HEK293 (cell line): ENCODE data around the gene NEAT1.

Experiments
- CTCF ChIA-PET: fragments of 350-600 bp; formaldehyde crosslinking; extraction: SDS; loops from one replicate; lab custom pipeline; 2021; ENCODE audit warnings: antibody characterized with exemption; lab: Yijun Ruan, JAX
- POLR2A ChIA-PET: fragments of 300-600 bp; formaldehyde crosslinking; extraction: SDS; loops from one replicate; lab custom pipeline; 2020; ENCODE audit warnings: antibody characterized with exemption, inconsistent platforms; lab: Yijun Ruan, JAX
- H3K27ac ChIP-seq: fragments of 200-500 bp; sonication (Bioruptor generic); 2 replicates; pipeline ENCODE4 v1.5.1; 2014; ENCODE audit warnings: low read depth, low read length, control low read depth, inconsistent platforms; ENCODE audit errors: extremely low read depth
- H3K36me3 ChIP-seq, 2 experiments: fragments of 200-500 bp in 1 of 2; sonication (Bioruptor generic) in 1 of 2; 1 replicate in 1 of 2; 2 replicates in 1 of 2; pipeline ENCODE4 v1.5.1; 2014 to 2017; ENCODE audit warnings: inconsistent platforms in 2 of 2, low read length in 2 of 2; ENCODE audit not compliant: control insufficient read depth in 2 of 2, insufficient read depth in 1 of 2
- H3K4me1 ChIP-seq: fragments of 200-500 bp; sonication (Bioruptor generic); 2 replicates; pipeline ENCODE4 v1.5.1; 2014; ENCODE audit warnings: mild to moderate bottlenecking, low read length, inconsistent platforms; ENCODE audit not compliant: control insufficient read depth, insufficient read depth
- H3K4me3 ChIP-seq: 2 replicates; pipeline ENCODE4 v1.5.1; 2011; ENCODE audit warnings: low read depth, mild to moderate bottlenecking, control low read depth, low read length, moderate library complexity
- H3K9me3 ChIP-seq: fragments of 200-500 bp; sonication (Bioruptor generic); 2 replicates; pipeline ENCODE4 v1.5.1; 2014; ENCODE audit warnings: low read depth, low read length, inconsistent platforms; ENCODE audit not compliant: control insufficient read depth, insufficient read depth
- GLIS2 ChIP-seq: fragments of 450-650 bp; formaldehyde crosslinking; IDR thresholded peaks from 2 replicates; pipeline ENCODE4 v1.5.1; 2016; ENCODE audit warnings: missing biosample characterization, missing genetic modification characterization
- KLF9 ChIP-seq: fragments of 450-650 bp; formaldehyde crosslinking; IDR thresholded peaks from 2 replicates; pipeline ENCODE4 v1.5.1; 2016; ENCODE audit warnings: missing biosample characterization, missing genetic modification characterization, low read depth
- PBX3 ChIP-seq: sonication (generic); formaldehyde crosslinking; IDR thresholded peaks from 2 replicates; pipeline ENCODE4 v1.8.1; 2022; ENCODE audit warnings: mild to moderate bottlenecking, moderate library complexity, missing genetic modification reagents
- RBAK ChIP-seq: fragments of 450-650 bp; formaldehyde crosslinking; IDR thresholded peaks from 2 replicates; pipeline ENCODE4 v1.5.1; 2016; ENCODE audit warnings: missing biosample characterization, missing genetic modification characterization
- REPIN1 ChIP-seq: fragments of 450-650 bp; formaldehyde crosslinking; IDR thresholded peaks from 2 replicates; pipeline ENCODE4 v1.5.1; 2017; ENCODE audit warnings: missing biosample characterization, missing genetic modification characterization, low read depth
- YY2 ChIP-seq: fragments of 450-650 bp; formaldehyde crosslinking; IDR thresholded peaks from 2 replicates; pipeline ENCODE4 v1.5.1; 2016; ENCODE audit warnings: missing biosample characterization, missing genetic modification characterization
- ZBTB6 ChIP-seq: fragments of 450-650 bp; formaldehyde crosslinking; IDR thresholded peaks from 2 replicates; pipeline ENCODE4 v1.5.1; 2017; ENCODE audit warnings: missing biosample characterization, missing genetic modification characterization
- ZNF146 ChIP-seq: fragments of 450-650 bp; formaldehyde crosslinking; IDR thresholded peaks from 2 replicates; pipeline ENCODE4 v1.5.1; 2016; ENCODE audit warnings: missing biosample characterization, missing genetic modification characterization
- ZNF362 ChIP-seq: fragments of 450-650 bp; formaldehyde crosslinking; IDR thresholded peaks from 2 replicates; pipeline ENCODE4 v1.5.1; 2016; ENCODE audit warnings: missing biosample characterization, missing genetic modification characterization
- ZNF48 ChIP-seq: fragments of 450-650 bp; formaldehyde crosslinking; IDR thresholded peaks from 2 replicates; pipeline ENCODE4 v1.5.1; 2016; ENCODE audit warnings: missing biosample characterization, missing genetic modification characterization
- ZNF501 ChIP-seq: fragments of 450-650 bp; formaldehyde crosslinking; IDR thresholded peaks from 2 replicates; pipeline ENCODE4 v1.5.1; 2016; ENCODE audit warnings: missing biosample characterization, missing genetic modification characterization
- ZNF513 ChIP-seq: fragments of 450-650 bp; IDR thresholded peaks from 2 replicates; pipeline ENCODE4 v1.5.1; 2018; ENCODE audit warnings: missing biosample characterization, missing genetic modification characterization
- ZNF658 ChIP-seq: fragments of 450-650 bp; formaldehyde crosslinking; IDR thresholded peaks from 2 replicates; pipeline ENCODE4; 2016; ENCODE audit warnings: missing biosample characterization, missing genetic modification characterization
- ZNF785 ChIP-seq: fragments of 450-650 bp; formaldehyde crosslinking; IDR thresholded peaks from 2 replicates; pipeline ENCODE4 v1.5.1; 2016; ENCODE audit warnings: missing biosample characterization, missing genetic modification characterization
- TF ChIP-seq, protein P1 (sequence below): fragments of 450-650 bp; formaldehyde crosslinking; IDR thresholded peaks from 2 replicates; pipeline ENCODE4 v1.5.1; 2016; ENCODE audit warnings: missing biosample characterization, missing genetic modification characterization, low read depth
- TF ChIP-seq, protein P2 (sequence below): fragments of 450-650 bp; formaldehyde crosslinking; IDR thresholded peaks from 2 replicates; pipeline ENCODE4 v1.5.1; 2016; ENCODE audit warnings: missing biosample characterization, missing genetic modification characterization
- TF ChIP-seq, protein P3 (sequence below): fragments of 450-650 bp; formaldehyde crosslinking; conservative IDR thresholded peaks from 2 replicates; pipeline ENCODE4 v1.5.1; 2016; ENCODE audit warnings: low read depth, missing biosample characterization, missing genetic modification characterization
- TF ChIP-seq, protein P4 (sequence below): fragments of 450-650 bp; formaldehyde crosslinking; IDR thresholded peaks from 2 replicates; pipeline ENCODE4 v1.5.1; 2016; ENCODE audit warnings: missing biosample characterization, missing genetic modification characterization

Gene NEAT1

DNA sequence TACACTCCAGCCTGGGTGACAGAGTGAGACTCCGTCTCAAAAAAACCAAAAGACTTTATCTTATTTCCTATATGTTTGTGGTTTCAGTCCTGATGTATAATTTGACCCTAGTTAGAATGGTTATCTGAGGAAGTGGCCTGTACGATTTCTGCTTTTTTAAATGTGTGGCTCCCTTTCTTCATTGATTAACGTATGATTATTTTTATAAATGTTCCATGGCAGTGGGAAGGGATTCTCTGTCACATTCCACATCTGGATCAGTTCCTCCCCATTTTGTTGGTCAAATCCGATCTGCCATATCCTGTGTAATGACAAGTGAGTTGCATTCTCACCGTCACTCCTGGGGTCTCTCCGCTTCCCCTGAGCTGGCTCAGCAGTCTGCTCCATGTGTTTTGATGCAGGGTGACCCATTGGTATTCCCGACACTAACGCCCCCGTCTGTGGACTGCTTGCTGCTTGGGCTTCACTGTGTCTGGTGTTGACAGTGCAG is 20.3 kb downstream of the NEAT1 start (continued):
- TF ChIP-seq, protein P1, sequence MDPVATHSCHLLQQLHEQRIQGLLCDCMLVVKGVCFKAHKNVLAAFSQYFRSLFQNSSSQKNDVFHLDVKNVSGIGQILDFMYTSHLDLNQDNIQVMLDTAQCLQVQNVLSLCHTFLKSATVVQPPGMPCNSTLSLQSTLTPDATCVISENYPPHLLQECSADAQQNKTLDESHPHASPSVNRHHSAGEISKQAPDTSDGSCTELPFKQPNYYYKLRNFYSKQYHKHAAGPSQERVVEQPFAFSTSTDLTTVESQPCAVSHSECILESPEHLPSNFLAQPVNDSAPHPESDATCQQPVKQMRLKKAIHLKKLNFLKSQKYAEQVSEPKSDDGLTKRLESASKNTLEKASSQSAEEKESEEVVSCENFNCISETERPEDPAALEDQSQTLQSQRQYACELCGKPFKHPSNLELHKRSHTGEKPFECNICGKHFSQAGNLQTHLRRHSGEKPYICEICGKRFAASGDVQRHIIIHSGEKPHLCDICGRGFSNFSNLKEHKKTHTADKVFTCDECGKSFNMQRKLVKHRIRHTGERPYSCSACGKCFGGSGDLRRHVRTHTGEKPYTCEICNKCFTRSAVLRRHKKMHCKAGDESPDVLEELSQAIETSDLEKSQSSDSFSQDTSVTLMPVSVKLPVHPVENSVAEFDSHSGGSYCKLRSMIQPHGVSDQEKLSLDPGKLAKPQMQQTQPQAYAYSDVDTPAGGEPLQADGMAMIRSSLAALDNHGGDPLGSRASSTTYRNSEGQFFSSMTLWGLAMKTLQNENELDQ, result no peak
- TF ChIP-seq, protein P2, sequence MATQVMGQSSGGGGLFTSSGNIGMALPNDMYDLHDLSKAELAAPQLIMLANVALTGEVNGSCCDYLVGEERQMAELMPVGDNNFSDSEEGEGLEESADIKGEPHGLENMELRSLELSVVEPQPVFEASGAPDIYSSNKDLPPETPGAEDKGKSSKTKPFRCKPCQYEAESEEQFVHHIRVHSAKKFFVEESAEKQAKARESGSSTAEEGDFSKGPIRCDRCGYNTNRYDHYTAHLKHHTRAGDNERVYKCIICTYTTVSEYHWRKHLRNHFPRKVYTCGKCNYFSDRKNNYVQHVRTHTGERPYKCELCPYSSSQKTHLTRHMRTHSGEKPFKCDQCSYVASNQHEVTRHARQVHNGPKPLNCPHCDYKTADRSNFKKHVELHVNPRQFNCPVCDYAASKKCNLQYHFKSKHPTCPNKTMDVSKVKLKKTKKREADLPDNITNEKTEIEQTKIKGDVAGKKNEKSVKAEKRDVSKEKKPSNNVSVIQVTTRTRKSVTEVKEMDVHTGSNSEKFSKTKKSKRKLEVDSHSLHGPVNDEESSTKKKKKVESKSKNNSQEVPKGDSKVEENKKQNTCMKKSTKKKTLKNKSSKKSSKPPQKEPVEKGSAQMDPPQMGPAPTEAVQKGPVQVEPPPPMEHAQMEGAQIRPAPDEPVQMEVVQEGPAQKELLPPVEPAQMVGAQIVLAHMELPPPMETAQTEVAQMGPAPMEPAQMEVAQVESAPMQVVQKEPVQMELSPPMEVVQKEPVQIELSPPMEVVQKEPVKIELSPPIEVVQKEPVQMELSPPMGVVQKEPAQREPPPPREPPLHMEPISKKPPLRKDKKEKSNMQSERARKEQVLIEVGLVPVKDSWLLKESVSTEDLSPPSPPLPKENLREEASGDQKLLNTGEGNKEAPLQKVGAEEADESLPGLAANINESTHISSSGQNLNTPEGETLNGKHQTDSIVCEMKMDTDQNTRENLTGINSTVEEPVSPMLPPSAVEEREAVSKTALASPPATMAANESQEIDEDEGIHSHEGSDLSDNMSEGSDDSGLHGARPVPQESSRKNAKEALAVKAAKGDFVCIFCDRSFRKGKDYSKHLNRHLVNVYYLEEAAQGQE (tag by site-specific recombination), result no peak
- no peak for TF ChIP-seq YY2 (tag by site-specific recombination)
- no peak for TF ChIP-seq ZNF501 (tag by site-specific recombination)
- TF ChIP-seq ZNF658 (tag by site-specific recombination), result no peak
- no peak for TF ChIP-seq RBAK (tag by site-specific recombination)
- no peak for TF ChIP-seq ZBTB6
- TF ChIP-seq KLF9 (tag by site-specific recombination), result no peak
- TF ChIP-seq PBX3, result no peak

DNA sequence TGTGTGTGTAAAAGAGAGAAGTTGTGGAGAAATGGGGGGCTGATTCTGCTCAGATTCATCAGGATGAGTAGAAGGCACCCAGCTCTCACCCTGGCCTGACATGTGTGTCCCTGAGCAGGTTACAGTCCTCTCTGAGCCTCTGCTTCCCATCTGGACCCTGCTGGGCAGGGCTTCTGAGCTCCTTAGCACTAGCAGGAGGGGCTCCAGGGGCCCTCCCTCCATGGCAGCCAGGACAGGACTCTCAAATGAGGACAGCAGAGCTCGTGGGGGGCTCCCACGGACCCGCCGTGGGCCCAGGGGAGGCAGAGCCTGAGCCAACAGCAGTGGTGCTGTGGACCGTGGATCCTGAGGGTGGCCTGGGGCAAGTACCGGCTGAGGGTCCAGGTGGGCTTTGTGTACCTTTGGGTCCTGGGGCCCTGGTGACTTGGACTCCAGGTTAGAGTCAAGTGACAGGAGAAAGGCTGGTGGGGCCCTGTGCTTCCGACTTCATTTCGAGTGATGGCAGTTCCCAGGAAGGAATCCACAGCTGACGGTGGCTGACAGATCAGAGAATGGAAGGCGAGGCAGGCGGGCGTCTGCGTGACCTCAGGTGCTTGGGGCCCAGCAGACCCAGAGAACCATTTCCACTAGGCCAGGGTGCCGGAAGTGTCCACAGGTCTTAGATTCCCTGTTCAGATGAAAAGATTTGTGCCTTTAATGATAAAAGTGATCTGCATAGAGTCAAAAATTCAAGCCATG is 21.9 kb downstream of the NEAT1 start:
- ChIA-PET POLR2A (interaction anchor here (0.6 to 5.7 kb wide), 9 partner anchors 12 to 77 kb away, joined by 3 to 69 read pairs (median 5); partner anchors contain the start of genes MALAT1 and NEAT1), CTCF (interaction anchor here (1.5 kb wide), 1 partner anchor 25 kb away, joined by 3 read pairs; no protein-coding TSS in a partner anchor)
- Histone ChIP-seq H3K27ac (peak overlapping the region; percentile 40; the same call in 1 of the 2 replicates), H3K36me3 (peaks cover 0 to 5% of the 10 kb centered on the region in 2 experiments; a peak in 1 of 3 replicates), H3K9me3 (no peaks in the 10 kb centered on the region), H3K4me1 (no peaks in the 10 kb centered on the region), H3K4me3 (no peak overlapping the region)
- TF ChIP-seq ZNF513 (tag by site-specific recombination) (no peak), ZNF785 (tag by site-specific recombination) (no peak), ZNF48 (tag by site-specific recombination) (no peak), ZNF146 (tag by site-specific recombination) (no peak), ZNF501 (tag by site-specific recombination) (no peak), ZNF362 (tag by site-specific recombination) (no peak), GLIS2 (tag by site-specific recombination) (peak; percentile 85), REPIN1 (tag by site-specific recombination) (no peak)
- TF ChIP-seq, protein P3, sequence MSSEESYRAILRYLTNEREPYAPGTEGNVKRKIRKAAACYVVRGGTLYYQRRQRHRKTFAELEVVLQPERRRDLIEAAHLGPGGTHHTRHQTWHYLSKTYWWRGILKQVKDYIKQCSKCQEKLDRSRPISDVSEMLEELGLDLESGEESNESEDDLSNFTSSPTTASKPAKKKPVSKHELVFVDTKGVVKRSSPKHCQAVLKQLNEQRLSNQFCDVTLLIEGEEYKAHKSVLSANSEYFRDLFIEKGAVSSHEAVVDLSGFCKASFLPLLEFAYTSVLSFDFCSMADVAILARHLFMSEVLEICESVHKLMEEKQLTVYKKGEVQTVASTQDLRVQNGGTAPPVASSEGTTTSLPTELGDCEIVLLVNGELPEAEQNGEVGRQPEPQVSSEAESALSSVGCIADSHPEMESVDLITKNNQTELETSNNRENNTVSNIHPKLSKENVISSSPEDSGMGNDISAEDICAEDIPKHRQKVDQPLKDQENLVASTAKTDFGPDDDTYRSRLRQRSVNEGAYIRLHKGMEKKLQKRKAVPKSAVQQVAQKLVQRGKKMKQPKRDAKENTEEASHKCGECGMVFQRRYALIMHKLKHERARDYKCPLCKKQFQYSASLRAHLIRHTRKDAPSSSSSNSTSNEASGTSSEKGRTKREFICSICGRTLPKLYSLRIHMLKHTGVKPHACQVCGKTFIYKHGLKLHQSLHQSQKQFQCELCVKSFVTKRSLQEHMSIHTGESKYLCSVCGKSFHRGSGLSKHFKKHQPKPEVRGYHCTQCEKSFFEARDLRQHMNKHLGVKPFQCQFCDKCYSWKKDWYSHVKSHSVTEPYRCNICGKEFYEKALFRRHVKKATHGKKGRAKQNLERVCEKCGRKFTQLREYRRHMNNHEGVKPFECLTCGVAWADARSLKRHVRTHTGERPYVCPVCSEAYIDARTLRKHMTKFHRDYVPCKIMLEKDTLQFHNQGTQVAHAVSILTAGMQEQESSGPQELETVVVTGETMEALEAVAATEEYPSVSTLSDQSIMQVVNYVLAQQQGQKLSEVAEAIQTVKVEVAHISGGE (tag by site-specific recombination), result no peak
- TF ChIP-seq, protein P4, sequence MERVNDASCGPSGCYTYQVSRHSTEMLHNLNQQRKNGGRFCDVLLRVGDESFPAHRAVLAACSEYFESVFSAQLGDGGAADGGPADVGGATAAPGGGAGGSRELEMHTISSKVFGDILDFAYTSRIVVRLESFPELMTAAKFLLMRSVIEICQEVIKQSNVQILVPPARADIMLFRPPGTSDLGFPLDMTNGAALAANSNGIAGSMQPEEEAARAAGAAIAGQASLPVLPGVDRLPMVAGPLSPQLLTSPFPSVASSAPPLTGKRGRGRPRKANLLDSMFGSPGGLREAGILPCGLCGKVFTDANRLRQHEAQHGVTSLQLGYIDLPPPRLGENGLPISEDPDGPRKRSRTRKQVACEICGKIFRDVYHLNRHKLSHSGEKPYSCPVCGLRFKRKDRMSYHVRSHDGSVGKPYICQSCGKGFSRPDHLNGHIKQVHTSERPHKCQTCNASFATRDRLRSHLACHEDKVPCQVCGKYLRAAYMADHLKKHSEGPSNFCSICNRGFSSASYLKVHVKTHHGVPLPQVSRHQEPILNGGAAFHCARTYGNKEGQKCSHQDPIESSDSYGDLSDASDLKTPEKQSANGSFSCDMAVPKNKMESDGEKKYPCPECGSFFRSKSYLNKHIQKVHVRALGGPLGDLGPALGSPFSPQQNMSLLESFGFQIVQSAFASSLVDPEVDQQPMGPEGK (tag by site-specific recombination), result no peak
